ENCODE data around the gene ZIK1. TPM values are rescaled to one million over a fixed set of nuclear protein-coding genes. Genes with fewer than 3 reads are reported as not detected.

Gene ZIK1
- total and polyA plus RNA-seq, 5 experiments from 2014 or later: 4.2 to 24.9 (median 11.4) TPM

DNA sequence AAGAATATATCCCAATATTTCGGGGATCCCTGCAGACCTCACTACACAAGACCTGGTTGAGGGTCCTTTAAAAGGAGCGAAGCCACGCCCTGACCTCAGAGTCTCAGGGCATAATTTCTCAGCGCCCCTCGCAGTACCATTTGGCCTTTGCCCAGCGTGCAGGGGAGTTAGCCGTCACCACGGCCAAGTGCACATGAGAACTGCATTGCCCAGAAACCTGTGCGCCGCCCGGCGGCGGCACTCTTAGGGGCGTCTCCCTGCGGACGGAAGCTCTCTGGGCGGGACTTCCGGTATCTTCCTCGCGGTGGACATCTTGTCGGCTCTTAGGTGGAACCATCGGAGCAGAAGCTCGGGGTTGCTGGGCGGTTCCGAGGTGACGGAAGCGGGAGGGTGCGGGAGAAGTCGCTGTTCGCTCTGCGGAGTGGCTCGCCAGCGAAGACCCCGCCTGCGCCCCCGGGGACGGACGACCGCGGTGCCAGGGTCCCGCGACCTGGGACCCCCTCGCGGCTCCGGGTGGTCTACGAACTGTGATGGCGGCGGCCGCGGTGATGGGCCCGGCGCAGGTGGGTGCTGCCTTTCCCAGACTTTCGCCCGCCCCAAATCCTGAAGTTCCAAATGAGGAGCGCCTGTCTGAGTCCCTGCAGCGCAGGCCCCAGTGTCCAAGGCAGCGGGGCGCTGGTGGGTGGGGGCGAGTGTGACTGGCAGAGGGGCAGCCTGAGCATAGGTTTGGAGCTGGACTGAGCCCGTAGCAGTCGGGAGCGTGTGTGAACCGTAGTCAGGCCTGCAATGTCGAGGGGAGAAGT lies 30.2 kb downstream of the ZIK1 start, which contains the start of gene ZNF134:
Gene ZNF134 (plus strand): TSS at position 302 of the 803 bp plus-strand sequence. CDS start 5,227 bp downstream, outside the sequence.
- Mint-ChIP-seq H3K9me3 (peaks cover 25 to 90% (median 55%) of the 10 kb centered on the region in 9 donors), H3K36me3 (peaks cover 49 to 72% (median 51%) of the 10 kb centered on the region in 3 donors), H3K27ac (peak within 1 kb of the TSS; percentile 67 to 94 (median 89)), H3K4me1 (peaks cover 28 to 41% (median 38%) of the 10 kb centered on the region in 4 donors), H3K4me3 (peak within 1 kb of the TSS; percentile 86 to 94 (median 92)), H3K27me3 (no peaks in the 10 kb centered on the region)
- peak; percentile 80 to 95 (median 88) for DNase-seq
- ATAC-seq: peak; percentile 99 to 100
- POLR2A ChIA-PET: interaction anchor here (0.5 to 4.8 kb wide), 15 partner anchors 14 to 942 kb away, joined by 3 to 22 read pairs (median 4); partner anchors contain the start of genes ZIK1, ZNF154, ZNF211 and ZNF274

DNA sequence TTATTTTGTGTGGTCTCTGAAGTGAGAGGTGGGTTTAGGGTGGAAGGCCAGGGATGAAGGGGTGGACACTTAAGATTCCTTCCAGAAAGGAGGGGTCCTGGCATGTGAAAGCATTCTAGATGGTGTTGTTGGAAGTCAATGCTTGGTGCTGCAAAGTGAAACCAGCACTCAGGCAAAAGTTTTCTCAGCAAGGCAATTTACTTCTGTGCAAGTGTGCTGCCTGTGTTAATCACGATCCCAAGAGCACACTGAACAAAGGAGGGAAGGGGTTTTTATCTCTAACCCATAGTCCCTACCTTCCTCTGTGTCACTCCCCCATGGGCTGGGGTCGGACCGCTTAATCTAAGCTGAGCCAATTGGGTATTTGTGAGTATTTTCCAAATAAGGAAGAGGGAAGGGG lies 31.4 kb downstream of the ZIK1 start:
- ATAC-seq (no peak), DNase-seq (no peak)
- H3K27ac Mint-ChIP-seq: peak overlapping the region in 8 of 10 donors; percentile 9 to 94 (median 84)
- POLR2A ChIA-PET: interaction anchor here (1.2 to 4.8 kb wide), 4 partner anchors 16 to 112 kb away, joined by 5 to 22 read pairs (median 11); partner anchors contain the start of genes ZNF154, ZNF211, ZNF530 and ZNF671
- H3K4me1 Mint-ChIP-seq: peaks cover 28 to 41% (median 38%) of the 10 kb centered on the region in 4 donors
- peaks cover 61 to 77% (median 63%) of the 10 kb centered on the region in 3 donors for H3K36me3 Mint-ChIP-seq
- H3K4me3 Mint-ChIP-seq: peak overlapping the region; percentile 86 to 94 (median 92)
- peaks cover 25 to 93% (median 67%) of the 10 kb centered on the region in 9 donors for H3K9me3 Mint-ChIP-seq
- H3K27me3 Mint-ChIP-seq: no peaks in the 10 kb centered on the region

DNA sequence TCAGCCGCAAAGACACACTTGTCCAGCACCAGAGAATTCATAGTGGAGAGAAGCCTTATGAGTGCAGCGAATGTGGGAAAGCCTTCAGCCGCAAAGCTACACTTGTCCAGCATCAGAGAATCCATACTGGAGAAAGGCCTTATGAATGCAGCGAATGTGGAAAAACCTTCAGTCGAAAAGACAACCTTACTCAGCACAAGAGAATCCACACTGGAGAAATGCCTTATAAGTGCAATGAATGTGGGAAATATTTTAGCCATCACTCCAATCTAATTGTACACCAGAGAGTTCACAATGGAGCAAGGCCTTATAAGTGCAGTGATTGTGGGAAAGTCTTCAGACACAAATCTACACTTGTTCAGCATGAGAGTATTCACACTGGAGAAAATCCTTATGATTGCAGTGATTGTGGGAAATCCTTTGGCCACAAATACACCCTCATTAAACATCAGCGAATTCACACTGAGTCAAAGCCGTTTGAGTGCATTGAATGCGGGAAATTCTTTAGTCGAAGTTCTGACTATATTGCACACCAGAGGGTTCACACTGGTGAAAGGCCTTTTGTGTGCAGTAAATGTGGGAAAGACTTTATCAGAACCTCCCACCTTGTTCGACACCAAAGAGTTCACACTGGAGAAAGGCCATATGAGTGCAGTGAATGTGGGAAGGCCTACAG lies 36.9 kb downstream of the ZIK1 start:
- no peaks in the 10 kb centered on the region for H3K27me3 Mint-ChIP-seq
- DNase-seq: no peak
- no peak overlapping the region for H3K4me3 Mint-ChIP-seq
- POLR2A ChIA-PET: no interaction called here
- H3K27ac Mint-ChIP-seq: no peak overlapping the region
- ATAC-seq: no peak
- peaks cover 20 to 100% (median 60%) of the 10 kb centered on the region in 9 donors for H3K9me3 Mint-ChIP-seq
- peaks cover 74 to 91% (median 77%) of the 10 kb centered on the region in 3 donors for H3K36me3 Mint-ChIP-seq
- H3K4me1 Mint-ChIP-seq: peaks cover 15 to 20% (median 17%) of the 10 kb centered on the region in 4 donors

DNA sequence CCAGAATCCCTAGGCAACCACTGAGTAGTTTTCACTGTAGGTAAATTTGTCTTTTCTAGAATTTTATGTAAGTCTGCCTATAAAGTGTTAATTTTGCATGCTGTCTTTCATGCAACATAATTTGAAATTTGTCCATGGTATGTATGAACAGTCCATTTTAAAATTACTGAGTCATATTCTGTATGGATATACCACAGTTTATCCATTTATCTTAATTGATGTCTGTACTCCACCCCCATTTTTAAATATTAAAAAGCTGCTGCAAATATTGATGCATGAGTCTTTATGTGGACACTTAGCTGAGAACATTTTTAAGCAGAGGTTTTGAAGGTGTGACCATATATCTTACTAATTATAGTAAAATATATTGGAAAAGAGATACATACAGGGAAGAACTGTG lies 39.1 kb downstream of the ZIK1 start:
- Mint-ChIP-seq H3K27ac (peak overlapping the region in 1 of 10 donors; percentile 33), H3K4me3 (no peak overlapping the region), H3K27me3 (no peaks in the 10 kb centered on the region), H3K36me3 (peaks cover 56 to 75% (median 63%) of the 10 kb centered on the region in 3 donors), H3K4me1 (peaks cover under 1 to 4% (median 3%) of the 10 kb centered on the region in 4 donors), H3K9me3 (peaks cover 9 to 99% (median 46%) of the 10 kb centered on the region in 9 donors)
- ATAC-seq: no peak
- DNase-seq: no peak
- POLR2A ChIA-PET: no interaction called here

DNA sequence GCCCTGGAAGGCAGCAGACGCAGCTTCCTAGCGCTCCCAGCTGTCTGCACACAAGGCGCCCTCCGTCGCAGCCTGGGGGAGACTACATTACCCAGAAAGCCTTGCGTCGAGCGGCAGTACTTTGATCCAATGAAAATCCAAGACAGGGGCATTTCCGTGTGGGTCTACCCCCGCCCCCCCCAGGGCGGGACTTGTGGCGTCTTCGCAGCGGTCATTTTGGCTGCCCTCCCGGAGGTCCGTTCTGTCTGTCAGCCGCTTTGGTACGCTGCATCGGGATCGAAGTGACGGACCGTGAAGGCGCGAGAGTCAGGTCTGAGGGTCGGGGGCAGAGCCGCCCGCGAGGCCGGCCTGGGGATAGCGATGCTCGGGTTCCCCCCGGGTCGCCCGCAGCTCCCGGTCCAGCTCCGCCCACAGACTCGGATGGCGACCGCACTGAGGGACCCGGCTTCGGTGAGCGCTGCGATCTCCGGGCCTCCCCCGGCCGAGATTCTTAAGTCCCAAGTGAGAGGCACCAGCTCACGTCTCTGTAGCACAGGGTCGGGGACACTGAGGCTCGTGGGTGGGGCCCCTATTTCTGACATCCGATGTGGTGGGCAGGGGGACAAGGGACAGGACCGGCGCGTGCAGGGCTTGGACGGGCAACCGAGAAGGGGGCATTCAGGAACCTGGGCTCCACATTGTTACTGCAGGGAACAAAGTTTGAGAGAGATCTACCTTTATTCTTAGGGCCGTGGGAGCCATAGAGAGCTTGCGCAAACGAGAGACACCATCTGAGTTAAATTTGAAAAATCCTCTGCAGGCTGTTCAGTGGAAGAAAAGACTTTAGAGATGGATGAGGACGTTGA lies 49.3 kb downstream of the ZIK1 start, which contains the start of gene ZNF211:
Gene ZNF211 (plus strand): TSS at position 182 of the 845 bp plus-strand sequence. CDS start 179 bp downstream, at position 361.
- peak; percentile 97 to 99 for ATAC-seq
- peaks cover 42 to 54% (median 53%) of the 10 kb centered on the region in 3 donors for H3K36me3 Mint-ChIP-seq

DNA sequence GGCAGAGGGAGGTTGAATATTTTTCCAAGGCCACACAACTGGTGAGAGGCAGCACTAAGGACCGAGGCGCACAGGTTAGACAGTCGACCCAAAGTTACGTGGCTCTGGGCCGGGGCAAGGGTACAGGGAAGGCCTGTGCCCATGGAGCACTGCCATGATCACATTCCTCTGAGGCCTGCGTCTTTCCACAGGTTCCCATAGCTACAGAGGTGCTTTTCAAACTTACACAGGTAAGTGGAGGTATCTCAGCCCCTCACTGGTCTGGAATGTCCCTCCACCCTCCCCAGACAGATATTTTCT lies 49.8 kb downstream of the ZIK1 start:
- no peak for DNase-seq
- no peak for ATAC-seq
- peak overlapping the region in 9 of 10 donors; percentile 69 to 96 (median 92) for H3K27ac Mint-ChIP-seq
- POLR2A ChIA-PET: interaction anchor here (1.1 to 3.0 kb wide), 7 partner anchors 18 to 729 kb away, joined by 3 to 22 read pairs (median 12); partner anchors contain the start of genes ZNF134, ZNF154, ZNF497 and ZNF530
- H3K27me3 Mint-ChIP-seq: no peaks in the 10 kb centered on the region
- peak overlapping the region; percentile 84 to 97 (median 94) for H3K4me3 Mint-ChIP-seq
- H3K36me3 Mint-ChIP-seq: peaks cover 48 to 57% (median 54%) of the 10 kb centered on the region in 3 donors
- H3K9me3 Mint-ChIP-seq: peaks cover 18 to 62% (median 38%) of the 10 kb centered on the region in 9 donors
- peaks cover 14 to 29% (median 25%) of the 10 kb centered on the region in 4 donors for H3K4me1 Mint-ChIP-seq

More for the DNA sequence above, 49.3 kb downstream of the ZIK1 start, which contains the start of gene ZNF211:
- Mint-ChIP-seq H3K4me1 (peaks cover 14 to 29% (median 25%) of the 10 kb centered on the region in 4 donors), H3K27me3 (no peaks in the 10 kb centered on the region), H3K4me3 (peak within 1 kb of the TSS; percentile 84 to 97 (median 94)), H3K9me3 (peaks cover 12 to 62% (median 38%) of the 10 kb centered on the region in 9 donors), H3K27ac (peak within 1 kb of the TSS; percentile 78 to 96 (median 94))
- POLR2A ChIA-PET: interaction anchor here (0.6 to 3.0 kb wide), 15 partner anchors 15 to 730 kb away, joined by 3 to 22 read pairs (median 4); partner anchors contain the start of genes ZIK1, ZNF134, ZNF154 and ZNF419
- DNase-seq: peak; percentile 75 to 94 (median 85)

DNA sequence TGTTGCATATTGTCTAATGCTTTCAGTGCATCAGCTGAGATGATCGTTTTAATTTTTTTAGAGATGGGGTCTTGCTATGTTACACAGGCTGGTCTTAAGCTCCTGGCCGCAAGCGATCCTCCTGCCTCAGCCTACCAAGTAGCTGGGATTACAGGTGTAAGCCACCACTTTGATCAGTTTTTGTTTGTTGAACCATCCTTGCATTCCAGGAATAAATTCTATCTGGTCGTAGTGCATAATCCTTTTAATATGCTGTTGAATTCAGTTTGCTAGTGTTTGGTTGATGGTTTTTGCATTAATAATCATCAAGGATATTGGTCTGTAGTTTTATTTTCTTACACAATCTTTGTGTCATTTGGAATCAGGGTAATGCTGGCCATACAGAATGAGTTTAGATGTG lies 53.4 kb downstream of the ZIK1 start:
- POLR2A ChIA-PET: no interaction called here
- Mint-ChIP-seq H3K27ac (no peak overlapping the region), H3K4me3 (no peak overlapping the region), H3K4me1 (peaks cover 14 to 28% (median 24%) of the 10 kb centered on the region in 4 donors), H3K36me3 (peaks cover 81 to 84% (median 81%) of the 10 kb centered on the region in 3 donors), H3K27me3 (no peaks in the 10 kb centered on the region), H3K9me3 (peaks cover 24 to 86% (median 58%) of the 10 kb centered on the region in 9 donors)
- ATAC-seq: no peak
- peak in 1 of 10 donors; percentile 17 for DNase-seq

DNA sequence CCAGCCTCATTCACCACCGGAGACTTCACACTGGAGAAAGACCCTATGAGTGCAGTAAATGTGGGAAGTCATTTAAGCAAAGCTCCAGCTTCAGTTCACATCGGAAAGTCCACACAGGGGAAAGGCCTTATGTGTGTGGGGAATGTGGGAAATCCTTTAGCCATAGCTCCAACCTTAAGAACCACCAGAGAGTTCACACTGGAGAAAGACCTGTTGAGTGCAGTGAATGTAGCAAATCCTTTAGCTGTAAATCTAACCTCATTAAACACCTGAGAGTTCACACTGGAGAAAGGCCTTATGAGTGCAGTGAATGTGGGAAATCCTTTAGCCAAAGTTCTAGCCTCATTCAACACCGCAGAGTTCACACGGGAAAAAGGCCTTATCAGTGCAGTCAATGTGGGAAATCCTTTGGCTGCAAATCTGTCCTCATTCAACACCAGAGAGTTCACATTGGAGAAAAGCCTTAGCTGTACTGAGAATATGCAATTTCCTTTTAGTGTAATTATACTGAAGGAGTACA lies 57.8 kb downstream of the ZIK1 start:
- H3K9me3 Mint-ChIP-seq: peaks cover 20 to 99% (median 56%) of the 10 kb centered on the region in 9 donors
- no peaks in the 10 kb centered on the region for H3K27me3 Mint-ChIP-seq
- DNase-seq (no peak), ATAC-seq (no peak)
- H3K4me1 Mint-ChIP-seq: no peaks in the 10 kb centered on the region
- POLR2A ChIA-PET: no interaction called here
- no peak overlapping the region for H3K27ac Mint-ChIP-seq
- H3K36me3 Mint-ChIP-seq: peaks cover 62 to 79% (median 64%) of the 10 kb centered on the region in 3 donors
- H3K4me3 Mint-ChIP-seq: peak overlapping the region in 1 of 10 donors; percentile 20

DNA sequence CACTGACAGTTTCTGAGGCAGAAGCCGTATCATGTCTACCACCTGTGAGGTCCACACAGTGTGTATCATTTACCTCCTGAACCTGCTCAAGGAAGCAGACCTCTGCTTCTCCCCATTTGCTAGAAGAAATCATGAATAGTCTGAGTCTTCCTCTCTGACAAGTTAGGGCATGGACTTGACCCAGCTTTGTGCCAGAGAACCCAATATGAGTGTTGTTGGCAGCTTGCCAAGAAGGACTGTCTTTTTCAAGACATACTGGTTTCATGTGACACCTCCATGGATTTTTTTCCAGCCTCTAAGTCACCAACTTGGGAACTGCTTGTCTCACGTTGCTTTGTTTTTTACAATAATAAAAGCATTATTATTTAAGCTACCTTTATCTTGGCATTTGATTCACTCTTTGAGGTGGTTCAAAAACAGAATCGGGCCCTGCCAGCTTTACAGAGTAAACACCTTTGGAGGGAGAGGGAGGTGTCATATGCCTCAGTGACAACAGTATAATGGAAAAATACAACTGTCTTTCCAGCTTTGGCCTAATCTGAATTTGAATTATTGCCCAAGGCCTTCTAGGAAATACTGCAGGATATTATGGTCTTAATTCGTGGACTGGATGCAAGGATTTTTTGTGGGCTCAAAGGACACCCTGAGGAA lies 58.6 kb downstream of the ZIK1 start:
- Mint-ChIP-seq H3K27me3 (no peaks in the 10 kb centered on the region), H3K4me1 (no peaks in the 10 kb centered on the region), H3K4me3 (no peak overlapping the region), H3K9me3 (peaks cover 16 to 99% (median 53%) of the 10 kb centered on the region in 9 donors), H3K36me3 (peaks cover 55 to 75% (median 63%) of the 10 kb centered on the region in 3 donors), H3K27ac (no peak overlapping the region)
- ATAC-seq (no peak), DNase-seq (no peak)
- POLR2A ChIA-PET: no interaction called here

All from naive thymus-derived CD8-positive, alpha-beta T cell (primary cell).